Activated CD4-positive, alpha-beta T cell treated with anti-CD3 and anti-CD28 coated beads, Interleukin-10, Interleukin-2, amounts not matched to agents 100 ng/mL and 50 ng/mL, durations not matched to agents 16 hours and 8 hours (primary cell): ENCODE results near the gene CCDC148.
"Not testable (repeated sequence)": the region's sequence is repeated elsewhere in the genome, so short reads cannot be mapped to it uniquely, and the experiment has no call there.

Experiments
- DNase-seq: peaks from one replicate; pipeline ENCODE4 v3.0.0-alpha.2; 2020

CCDC148 gene

DNA sequence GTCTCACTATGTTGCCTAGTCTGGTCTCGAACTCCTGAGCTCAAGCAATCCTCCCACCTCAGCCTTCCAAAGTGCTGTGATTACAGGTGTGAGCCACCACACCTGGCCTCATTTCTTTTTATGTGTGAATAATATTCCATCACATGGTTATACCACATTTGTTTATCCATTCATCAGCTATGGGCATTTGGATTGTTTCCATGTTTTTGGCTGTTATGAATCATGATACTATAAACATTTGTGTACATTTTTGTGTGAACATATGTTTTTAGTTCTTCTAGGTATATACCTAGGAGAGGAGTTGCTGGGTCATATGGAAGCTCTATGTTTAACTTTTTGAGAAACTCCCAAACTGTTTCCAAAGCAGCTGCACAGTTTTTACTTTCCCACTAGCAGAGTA lies 24.6 kb upstream of the CCDC148 start:
- no peak for DNase-seq

GRCh38 chr2:158478816-158479215 lies 22.3 kb upstream of the CCDC148 start:
- no peak for DNase-seq

- no peak for DNase-seq
Observed at GRCh38 chr2:158478237-158478636, 21.7 kb upstream of the CCDC148 start.

DNA sequence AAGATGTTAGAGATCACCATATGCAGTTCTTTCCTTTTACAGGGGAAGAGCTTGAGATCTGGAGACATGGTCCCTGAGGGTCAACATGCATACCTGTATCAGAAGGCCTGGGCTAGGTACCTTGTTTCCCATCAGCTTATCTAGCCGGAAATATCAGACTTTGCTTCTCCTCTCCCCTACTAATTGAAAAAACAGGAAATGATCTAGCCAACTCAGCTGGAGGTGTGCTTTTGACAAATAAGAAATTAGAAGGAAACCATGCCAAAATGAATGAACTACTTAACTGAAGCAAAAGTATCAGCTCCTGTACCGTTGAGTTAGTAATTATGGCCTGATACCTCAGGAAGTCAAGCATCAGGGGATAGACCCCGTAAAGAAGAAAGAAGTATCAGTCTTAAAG lies 20.6 kb upstream of the CCDC148 start:
- no peak for DNase-seq

DNA sequence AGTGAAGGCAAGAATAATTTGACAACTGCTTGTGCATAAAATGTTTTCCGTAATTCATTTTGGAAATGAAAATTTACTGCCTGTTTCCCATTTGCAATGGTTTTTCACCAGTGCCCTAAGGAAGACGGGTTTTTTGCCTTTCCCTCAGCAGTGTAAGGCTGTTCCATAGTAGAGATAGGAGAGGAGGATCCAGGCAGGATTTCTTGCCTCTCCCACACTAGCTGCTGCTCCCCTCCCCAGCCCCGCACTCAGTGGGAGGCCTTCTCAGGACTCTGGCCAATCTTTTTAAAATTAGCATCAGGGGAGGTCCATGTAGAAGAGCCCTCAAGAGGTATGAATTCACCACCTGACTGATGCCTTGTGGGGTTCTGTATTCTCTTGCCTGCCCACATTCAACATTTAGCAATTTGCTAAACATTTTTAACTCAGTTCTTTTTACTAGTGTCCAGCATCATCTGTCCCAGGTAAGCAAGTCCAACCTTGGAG lies 18.0 kb upstream of the CCDC148 start:
- DNase-seq = not testable (repeated sequence)

DNA sequence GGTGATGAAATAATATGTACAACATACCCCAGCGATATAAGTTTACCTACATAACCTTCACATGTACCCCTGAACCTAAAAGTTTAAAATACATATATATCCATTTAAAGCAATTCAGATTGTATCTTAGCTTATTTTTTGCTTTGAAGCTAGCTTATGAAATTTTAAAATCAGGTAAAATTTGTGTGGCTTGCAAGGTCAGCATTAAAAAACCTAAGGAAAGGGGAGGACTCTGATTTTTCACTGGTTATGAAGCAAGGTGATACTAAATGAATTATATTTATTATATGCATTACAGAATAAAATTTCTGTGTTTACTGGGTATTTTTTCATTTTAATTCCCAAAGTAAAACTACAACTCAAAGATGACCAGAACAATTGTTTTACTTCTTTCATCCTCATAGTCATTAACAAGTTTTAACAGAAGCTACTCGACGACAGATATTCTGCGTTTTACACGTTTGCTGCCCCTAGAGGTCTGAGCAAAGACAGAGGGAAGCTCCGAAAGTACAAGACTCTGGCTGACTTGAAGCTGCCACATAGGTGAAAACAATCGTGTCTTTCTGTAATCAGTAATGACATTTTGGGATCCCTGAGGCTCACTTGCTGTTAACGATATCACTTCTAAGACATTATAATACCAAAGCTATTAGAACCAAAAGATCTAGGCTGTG lies 17.3 kb upstream of the CCDC148 start:
- no peak for DNase-seq

DNA sequence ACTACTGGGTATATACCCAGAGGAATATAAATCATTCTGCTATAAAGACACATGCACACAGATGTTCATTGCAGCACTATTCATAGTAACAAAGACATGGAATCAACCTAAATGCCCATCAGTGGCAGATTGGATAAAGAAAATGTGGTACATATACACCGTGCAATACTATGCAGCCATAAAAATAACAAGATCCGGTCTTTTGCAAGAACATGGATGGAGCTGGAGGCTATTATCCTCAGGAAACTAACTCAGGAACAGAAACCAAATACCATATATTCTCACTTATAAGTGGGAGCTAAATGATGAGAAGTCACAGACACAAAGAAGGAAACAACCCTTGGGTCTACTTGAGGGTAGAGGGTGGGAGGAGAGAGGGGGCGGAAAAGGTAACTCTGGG lies 16.7 kb upstream of the CCDC148 start:
- DNase-seq = not testable (repeated sequence)

DNA sequence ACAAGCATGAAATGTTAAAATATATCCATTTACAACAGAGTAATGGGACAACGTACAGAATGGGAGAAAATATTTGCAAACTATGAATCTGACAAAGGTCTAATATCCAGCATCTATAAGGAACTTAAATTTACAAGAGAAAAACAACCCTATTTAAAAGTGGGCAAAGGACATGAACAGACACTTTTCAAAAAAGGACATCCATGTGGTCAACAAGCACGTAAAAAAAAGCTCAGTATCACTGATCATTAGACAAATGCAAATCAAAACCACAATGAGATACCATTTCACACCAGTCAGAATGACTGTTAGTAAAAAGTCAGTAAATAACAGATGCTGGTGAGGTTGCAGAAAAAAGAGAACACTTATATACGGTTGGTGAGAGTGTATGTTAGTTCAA lies 16.3 kb upstream of the CCDC148 start:
- not testable (repeated sequence) for DNase-seq

DNA sequence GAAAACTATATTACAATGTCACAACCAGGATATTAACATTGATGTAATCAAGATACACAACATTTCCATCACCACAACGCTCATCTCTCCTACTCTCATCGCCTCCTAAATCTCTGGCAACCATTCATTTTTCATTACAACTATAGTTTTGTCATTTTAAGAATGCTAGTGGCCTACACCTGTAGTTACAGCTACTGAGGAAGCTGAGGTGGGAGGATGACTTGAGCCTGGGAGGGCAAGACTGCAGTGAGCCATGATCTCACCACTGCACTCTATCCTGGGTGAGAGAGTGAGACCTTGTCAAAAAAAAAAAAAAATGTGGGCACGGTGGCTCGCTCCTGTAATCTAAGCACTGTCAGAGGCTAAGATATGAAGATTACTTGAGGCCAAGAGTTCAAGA lies 10.7 kb upstream of the CCDC148 start:
- DNase-seq = no peak

GRCh38 chr2:158464426-158465281 lies 8.1 kb upstream of the CCDC148 start:
- DNase-seq = peak; percentile 54

- no peak for DNase-seq
Observed at GRCh38 chr2:158463496-158464095, 7.0 kb upstream of the CCDC148 start.

DNA sequence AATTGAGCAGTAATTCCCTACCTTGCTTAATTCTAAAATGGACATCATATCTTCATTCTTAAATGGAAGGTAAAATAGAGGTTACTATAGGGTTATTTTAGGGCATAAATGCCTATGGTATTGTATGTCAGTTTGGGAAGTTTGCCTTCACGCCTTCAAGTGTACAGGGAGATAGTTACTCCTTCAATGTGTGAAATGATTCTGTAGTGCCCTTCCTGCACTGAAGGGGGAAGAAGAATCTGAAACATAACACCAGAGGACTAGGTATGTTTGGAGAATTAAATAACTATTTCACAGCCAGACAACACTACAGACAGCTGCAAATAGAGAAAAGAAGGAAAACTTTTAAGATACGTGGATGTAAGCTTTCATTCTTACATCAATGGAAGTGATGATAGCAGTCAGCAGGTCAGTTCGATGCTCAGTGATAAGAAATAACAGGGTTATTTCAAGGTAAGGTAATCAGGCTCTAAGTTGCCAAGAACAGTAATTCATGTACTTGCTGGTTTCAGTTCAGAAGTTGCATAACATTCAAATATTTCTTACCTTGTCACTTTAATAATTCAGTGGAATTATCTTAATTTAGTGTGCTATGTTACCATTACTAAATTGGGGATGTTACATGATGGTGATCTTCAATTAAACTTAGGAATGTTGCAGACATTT lies 4.2 kb upstream of the CCDC148 start:
- peak; percentile 17 for DNase-seq

- DNase-seq = no peak
Observed at GRCh38 chr2:158459161-158460003, 2.8 kb upstream of the CCDC148 start.

GRCh38 chr2:158458617-158458920 lies 2.0 kb upstream of the CCDC148 start:
- no peak for DNase-seq

GRCh38 chr2:158457826-158458616 lies 1.5 kb upstream of the CCDC148 start:
- DNase-seq = peak; percentile 62

DNA sequence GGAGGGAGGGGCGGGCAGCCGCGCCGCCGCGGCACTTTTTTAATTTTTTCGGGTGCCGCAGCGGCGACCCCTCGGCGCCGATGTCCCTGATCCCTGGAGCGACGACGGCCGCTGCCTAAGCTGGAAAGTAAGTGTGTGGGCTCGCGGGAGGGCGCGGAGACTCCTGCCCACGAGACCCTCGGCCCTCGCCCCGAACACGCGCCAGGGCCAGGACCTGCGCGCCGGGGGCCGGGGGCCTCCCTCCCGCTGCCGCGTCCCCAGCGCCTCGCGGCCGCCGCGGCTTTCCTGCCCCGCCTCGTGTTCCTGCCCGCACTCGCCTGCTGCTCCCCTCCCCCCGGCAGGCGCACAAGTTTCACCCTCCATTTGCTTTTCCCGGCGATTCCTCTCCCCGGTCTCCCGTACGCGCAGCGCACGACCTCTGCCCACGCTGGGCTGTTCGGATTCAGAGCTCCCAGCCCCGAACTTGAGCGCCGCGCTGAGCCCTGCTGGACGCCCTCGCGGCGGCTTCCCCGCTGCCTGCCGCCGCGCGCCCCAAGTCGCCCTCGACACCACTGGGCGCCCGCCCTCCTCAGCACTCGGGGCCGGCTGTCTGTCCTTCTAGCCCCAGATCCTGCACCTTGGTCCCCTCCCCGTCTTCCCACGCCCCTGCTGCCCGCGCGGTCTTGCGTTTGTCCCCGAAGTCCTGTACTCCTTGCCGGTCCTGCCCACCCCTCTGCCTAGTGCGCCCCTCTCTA lies 706 bp upstream of the CCDC148 start:
- DNase-seq = peak; percentile 47

GRCh38 chr2:158443606-158444005 lies 12.9 kb downstream of the CCDC148 start:
- no peak for DNase-seq

GRCh38 chr2:158439062-158439461 lies 17.5 kb downstream of the CCDC148 start:
- not testable (repeated sequence) for DNase-seq

- not testable (repeated sequence) for DNase-seq
Observed at GRCh38 chr2:158433716-158434115, 22.8 kb downstream of the CCDC148 start.

DNA sequence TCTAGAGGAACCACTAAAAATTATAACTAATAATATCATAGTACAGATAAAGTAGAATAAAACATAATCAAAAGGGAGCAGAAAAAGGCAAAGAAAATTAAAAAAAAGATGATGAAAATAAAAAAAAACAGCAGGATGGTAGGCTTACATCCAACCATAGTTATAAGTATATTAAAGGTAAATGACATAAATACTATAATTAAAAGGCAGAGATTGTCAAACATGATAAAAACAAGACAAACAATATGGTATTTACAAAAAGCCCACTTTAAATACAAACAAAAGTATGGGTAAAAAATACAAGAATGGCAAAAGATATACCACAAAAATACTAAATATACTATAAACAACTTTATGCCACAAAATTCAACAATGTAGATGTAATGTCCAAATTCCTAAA lies 24.4 kb downstream of the CCDC148 start:
- no peak for DNase-seq

- no peak for DNase-seq
Observed at GRCh38 chr2:158414538-158414937, 42.0 kb downstream of the CCDC148 start.
